ENCODE data around the gene LAMA5.

GRCh38 chr20:62332421-62332820 is 34.7 kb downstream of the LAMA5 start:
- no peak for TF ChIP-seq CTCF (IDR thresholded peaks at IDR 0.05; ENCODE audit: low read length)
- TF ChIP-seq EZH2phosphoT487 (IDR thresholded peaks at IDR 0.05; ENCODE audit: low read length): no peak
- no peak for TF ChIP-seq EZH2 (optimal IDR thresholded peaks at IDR 0.05; ENCODE audit: low read depth, low read length)

All from MM.1S (cell line).